GM19099 (cell line): ENCODE measurements around the gene ZSCAN16.
A peak's percentile ranks its signal among the peaks of the same experiment; 100 is the strongest.

Experiments
- POLR2A ChIP-seq: IDR thresholded peaks from 3 replicates; pipeline ENCODE4 v1.6.1; 2011; ENCODE audit warnings: low read depth; ENCODE audit not compliant: insufficient read length; ENCODE audit errors: extremely low read depth

The ZSCAN16 gene

DNA sequence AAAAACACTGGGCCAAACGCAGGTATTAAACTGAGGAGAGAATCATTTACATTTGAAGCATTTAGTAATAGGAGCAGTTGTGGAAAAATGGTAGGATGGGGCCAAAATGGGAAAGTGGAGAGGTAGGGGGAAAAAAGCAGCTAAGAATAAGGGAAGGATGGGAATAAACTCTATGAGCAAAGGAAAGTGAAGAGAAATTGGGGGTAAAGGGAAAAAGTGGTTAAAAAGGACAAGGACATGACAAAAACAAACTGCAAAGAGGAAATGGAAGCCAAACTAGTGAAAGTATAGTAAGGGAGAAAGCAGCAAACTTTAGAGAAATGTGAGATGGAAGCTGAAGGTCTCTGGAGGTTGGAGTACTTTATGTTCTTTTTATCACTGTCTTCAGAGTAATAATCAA lies 6.2 kb upstream of the ZSCAN16 start:
- no peak for TF ChIP-seq POLR2A

DNA sequence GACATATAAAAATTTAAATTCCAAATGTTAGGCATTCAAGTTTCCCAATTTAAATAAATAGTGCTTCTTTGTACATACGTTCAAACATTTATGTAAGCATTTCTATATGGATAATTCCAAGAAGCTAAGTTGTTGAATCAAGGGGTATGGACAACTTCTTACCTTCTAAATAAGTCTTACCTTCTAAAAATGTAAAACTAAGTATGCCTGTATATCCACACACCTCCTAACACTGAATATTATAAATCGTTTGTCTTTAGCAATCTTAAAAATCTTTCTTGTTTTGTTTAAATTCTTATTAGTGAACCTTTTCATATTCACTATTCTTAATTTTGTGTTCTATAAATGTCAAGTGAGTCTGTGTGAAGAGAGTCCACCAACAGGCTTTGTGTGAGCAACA lies 2.5 kb upstream of the ZSCAN16 start:
- TF ChIP-seq POLR2A = no peak

DNA sequence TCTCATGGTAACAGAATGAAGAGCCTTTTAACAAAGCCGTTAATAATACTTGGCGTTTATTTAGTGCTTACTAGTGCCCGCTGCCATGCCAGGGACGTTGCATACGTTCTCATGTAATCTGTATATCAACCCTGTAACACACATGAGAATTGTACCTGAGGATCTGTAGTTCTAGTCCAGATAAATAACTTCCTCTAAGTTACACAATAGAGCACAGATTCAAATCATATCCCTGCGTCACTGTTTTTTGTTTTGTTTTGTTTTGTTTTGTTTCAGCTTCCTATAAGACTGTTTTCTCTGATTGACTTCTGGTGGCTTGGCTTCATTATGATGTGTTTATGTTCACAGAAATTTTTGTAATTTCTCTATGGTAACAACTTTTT lies 553 bp downstream of the ZSCAN16 start:
- no peak for TF ChIP-seq POLR2A

DNA sequence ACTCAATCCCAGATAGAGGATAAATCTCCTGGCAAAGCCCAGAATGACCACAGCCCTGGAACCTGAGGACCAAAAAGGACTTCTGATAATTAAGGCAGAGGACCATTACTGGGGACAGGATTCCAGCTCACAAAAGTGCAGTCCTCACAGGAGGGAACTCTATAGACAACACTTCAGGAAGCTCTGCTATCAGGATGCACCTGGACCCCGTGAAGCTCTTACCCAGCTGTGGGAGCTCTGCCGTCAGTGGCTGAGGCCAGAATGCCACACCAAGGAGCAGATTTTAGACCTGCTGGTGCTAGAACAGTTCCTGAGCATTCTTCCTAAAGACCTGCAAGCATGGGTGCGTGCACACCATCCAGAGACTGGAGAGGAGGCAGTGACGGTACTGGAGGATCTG lies 992 bp downstream of the ZSCAN16 start:
- TF ChIP-seq POLR2A = no peak

DNA sequence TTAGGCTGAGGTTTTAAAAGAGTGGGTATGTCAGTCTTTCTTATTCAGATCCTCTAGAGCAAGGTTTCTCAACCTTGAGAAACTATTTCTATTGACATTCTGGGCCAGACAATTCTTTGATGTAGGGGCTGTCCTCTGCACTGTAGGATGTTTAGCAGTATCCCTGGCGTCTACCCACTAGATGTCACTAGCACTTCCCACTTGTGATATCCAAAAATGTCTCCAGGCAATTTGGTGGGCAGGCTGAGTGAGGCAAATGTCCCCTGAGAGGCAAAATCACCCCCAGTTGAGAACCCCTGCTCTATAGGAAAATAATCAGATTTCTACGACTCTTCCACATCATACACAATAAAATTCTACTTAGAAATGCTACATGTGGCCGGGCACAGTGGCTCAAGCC lies 9.6 kb downstream of the ZSCAN16 start:
- no peak for TF ChIP-seq POLR2A

DNA sequence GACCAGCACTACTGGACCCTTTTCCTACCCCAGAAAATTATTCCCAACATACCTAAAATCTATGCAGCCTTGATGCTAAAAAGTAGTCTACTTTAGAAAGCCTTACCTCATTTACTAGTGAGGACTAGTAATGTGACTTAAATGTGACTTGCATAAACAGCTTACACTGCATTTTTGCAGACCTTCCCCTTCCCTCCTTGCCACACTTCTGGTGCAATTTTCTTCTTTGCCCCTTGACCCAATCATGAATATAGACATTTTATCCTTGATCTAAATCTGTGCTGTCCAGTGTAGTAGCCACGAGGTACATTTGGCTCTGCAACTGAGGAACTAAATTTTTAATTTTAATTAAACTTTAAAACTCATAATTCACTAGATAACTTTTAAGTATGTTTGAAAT lies 10.3 kb downstream of the ZSCAN16 start:
- no peak for TF ChIP-seq POLR2A

DNA sequence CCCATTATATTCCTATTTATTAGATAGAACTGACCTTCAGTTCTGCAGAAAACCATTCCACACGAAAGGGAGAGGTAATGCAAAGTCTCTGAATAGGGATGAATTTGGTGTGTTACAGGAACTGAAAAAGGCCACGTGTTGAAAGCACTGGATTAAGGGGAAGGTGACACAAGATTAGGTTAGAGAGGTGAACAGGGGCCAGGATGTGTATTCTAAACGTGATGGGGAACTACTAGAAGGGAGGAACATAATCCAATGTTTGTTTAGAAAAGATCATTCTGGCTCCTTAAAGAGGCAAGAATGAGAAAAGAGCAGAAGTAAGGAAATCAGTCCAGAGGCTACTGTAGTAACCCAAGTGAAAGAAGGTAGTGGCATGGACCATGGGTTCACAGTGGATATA lies 11.0 kb downstream of the ZSCAN16 start:
- TF ChIP-seq POLR2A = no peak

DNA sequence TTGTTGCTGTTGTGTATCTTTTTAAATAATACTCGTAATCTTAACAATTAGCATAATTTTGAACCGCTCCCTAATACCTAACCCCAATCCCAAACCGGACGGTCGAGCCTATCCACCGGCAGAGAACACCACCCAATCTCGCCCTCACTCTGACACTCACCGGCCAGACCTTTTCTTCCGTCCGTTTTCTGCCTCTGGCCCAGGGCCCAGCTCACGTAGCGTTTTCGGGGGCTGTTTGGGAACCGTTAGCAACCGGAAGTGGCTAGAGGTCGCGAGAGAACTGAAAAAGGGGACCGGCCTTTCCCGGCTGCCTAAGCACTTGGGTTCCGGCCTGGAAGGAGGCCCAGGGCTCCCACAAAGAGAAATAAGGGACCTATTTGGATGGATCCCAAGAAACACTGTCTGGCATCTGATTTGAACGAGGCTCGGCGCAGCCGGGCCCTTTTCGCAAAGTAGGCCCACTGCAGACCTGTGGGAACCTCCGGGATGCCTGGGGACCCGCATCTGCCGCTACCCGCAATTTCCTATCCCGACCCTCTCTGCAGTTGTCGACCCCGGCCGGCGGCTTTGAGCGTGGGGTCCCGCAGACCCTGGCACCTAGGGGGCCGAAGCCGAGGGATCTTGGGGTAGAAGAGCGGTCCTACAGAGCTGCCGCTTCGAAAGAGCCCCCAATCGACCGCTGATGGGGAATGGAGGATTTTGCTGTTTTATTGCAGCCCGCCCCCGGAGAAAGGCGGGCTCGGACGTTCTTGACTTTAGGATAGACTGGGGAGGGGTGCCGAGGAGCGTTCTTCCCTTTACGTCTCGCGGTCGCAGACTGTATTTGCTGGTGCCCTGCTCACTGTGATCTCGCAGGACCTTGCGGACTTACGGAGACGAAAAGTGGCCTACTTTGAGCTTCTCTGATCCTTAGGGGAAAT lies 12.4 kb downstream of the ZSCAN16 start:
- TF ChIP-seq POLR2A = peak; percentile 86

DNA sequence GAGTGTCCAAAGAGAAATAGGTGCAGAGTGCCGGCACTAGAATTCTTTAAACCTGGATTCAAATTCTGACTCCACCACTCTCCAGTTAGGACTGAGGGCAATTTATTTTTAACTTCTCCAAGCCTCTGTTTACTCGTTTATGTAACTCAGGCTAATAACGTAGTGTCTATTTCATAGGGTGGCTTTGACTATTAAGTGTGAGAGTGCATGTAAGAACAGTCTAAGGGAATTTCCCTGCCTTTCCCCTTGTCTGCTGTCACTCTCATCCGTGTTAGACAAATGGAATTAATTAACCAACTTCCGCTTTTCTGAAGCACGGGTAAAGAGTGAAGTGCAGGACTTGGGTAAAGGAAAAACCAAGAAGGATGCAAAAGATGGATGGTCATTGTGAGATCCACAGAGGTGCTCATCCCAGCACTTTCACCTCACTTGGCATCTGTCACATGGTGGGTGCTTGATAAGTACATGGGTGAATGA lies 13.1 kb downstream of the ZSCAN16 start:
- TF ChIP-seq POLR2A = no peak

DNA sequence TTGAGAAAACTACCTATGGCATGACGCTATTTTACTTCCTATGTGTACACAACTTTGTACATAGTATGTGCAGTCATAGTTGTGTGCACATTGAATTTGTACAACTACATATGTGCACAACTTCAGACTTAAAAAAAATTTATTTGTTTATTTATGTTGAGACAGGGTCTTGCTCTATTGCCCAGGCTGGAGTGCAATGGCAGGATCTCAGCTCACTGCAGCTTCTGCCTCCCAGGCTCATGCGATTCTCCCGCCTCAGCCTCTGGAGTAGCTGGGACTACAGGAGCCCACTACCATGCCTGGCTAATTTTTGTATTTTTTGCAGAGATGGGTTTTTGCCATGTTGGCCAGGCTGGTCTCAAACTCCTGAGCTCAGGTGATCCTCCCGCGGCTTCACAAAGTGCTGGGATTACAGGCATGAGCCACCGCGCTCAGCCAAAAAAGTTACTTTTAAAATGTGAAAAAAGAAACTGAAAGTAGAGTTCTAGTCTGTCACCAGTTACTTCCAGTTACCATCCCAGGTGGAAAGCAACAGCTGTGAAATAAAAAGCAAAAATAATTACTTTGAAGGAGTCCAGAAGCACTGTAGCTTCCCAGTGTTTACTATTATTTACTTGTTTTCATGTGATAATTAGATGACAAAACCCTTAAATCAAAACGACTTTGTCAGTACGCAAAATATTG lies 15.6 kb downstream of the ZSCAN16 start:
- TF ChIP-seq POLR2A = no peak

DNA sequence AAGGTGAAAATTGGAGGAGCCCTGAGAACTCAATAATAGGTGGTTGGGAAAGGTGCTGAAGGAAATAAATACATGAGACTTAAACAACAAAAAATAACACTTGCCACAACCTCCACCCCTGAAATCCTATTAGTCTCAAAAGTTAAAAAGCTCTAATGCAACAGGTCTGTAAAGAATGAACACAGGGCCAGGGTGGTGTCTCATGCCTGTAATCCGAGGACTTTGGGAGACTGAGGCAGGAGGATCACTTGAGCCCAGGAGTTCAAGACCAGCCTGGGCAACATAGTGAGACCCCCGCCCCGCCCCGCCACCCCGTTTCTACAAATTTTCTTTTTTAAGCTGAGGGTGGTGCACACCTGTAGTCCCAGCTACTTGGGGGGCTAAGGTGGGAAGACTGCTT lies 16.2 kb downstream of the ZSCAN16 start:
- no peak for TF ChIP-seq POLR2A

DNA sequence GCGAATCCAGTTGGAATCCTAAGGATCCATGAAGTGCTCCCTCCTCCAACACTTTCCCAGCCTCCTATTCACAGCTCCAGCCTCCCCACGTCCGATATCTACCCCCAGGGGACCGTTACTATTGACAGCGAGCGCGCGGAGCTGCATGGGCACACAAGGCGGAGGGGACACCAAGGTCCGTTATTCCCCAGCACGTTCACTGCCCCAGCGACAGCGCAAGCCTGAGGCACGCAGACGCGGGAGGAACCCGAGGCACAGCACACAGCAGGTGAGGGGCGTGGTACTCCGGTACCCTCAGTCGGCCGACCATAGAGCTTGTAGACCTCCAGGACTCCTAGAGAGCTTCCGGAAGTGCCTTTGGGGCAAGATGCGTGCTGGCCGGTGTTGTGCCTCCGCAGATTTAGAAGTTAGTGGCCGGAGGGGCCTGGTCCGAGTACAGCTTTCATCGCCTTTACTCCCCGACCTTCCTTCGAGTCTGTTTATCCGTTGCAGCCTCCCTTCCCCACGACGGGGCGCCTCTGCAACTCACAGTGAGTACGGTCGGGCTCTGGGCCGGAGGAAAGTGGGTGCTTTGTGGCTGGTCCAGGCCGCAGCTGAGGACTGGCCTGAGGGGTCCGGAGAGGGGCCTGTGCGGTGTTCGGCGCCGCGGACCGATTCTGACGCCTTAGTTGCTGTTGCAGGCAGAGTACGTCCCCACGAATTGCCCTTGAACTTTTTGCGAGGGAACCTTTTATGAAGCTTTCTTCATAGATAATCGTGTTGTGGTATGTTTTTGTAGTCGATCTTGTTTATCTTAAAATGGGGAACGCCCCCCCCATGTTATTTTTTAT lies 17.3 kb downstream of the ZSCAN16 start, which contains the start of gene ZKSCAN8:
Gene ZKSCAN8 (plus strand): TSS at position 384 of the 830 bp plus-strand sequence. CDS start 6,525 bp downstream, outside the sequence.
- TF ChIP-seq POLR2A = peak; percentile 82

DNA sequence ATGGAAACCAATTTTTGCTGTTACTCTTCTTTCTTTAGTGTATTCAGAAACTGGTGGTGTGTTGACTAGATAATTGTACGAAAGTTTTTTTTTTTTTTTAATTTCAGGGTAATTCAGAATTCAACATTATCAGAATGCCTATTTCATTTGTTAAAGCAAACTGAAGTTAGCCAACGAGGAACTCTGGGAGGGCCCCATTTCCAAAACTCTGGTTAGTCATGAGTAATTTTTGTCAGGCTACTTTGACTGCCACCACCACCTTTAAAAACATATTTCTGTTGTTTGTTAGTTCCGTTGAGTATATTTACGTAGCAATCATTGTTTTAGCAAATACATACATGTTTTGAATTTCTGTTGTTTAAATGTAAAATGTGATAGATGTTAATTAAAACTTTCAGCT lies 18.0 kb downstream of the ZSCAN16 start:
- no peak for TF ChIP-seq POLR2A

DNA sequence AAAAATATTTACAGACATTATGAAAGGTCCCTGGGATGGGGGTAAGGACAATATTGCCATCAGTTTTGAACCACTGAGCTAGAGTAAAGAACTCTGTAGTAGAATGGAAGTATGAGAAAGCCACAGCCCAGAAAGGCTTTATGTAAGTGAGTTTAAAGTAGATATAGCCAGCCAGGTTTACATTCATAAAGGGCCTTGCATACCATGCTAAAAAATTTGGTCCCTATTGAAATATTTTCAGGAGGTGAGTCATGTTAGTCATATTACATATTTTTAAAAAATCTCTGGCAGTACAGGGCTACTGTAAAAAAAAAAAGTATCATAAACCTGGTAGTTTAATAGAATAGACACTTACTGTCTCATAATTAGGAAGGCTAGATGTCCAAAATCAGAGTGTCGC lies 20.8 kb downstream of the ZSCAN16 start:
- no peak for TF ChIP-seq POLR2A

DNA sequence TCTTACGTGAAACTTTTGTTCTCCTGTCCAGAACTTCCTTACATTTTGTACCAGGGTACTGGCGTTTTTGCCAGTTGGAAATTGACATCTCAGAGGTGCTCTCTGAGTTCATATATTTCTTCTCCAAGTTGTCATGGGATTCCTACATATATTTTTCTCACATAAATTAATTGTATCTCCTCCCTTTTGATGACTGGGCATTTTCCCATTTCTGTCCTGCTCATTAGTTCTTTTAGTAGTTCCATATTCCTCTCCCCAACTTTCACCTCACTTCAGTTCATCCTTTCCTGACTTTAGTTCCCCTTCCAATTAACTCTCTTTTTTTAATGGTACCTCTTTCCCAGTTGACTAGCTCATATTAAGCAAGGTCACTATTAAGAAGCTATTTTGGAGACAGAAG lies 28.1 kb downstream of the ZSCAN16 start:
- TF ChIP-seq POLR2A = no peak
